HG03469 (cell line): ENCODE results near the gene PTMS.
"Not testable (repeated sequence)": the region's sequence is repeated elsewhere in the genome, so short reads cannot be mapped to it uniquely, and the experiment has no call there.

Experiments used
- ATAC-seq: cut with Tn5 transposase; IDR thresholded peaks from one replicate; pipeline ENCODE4 v1.9.1; 2021; ENCODE audit warnings: mild to moderate bottlenecking, moderate library complexity, moderate number of reproducible peaks; ENCODE audit not compliant: unreplicated experiment

The PTMS gene, protein sequence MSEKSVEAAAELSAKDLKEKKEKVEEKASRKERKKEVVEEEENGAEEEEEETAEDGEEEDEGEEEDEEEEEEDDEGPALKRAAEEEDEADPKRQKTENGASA

DNA sequence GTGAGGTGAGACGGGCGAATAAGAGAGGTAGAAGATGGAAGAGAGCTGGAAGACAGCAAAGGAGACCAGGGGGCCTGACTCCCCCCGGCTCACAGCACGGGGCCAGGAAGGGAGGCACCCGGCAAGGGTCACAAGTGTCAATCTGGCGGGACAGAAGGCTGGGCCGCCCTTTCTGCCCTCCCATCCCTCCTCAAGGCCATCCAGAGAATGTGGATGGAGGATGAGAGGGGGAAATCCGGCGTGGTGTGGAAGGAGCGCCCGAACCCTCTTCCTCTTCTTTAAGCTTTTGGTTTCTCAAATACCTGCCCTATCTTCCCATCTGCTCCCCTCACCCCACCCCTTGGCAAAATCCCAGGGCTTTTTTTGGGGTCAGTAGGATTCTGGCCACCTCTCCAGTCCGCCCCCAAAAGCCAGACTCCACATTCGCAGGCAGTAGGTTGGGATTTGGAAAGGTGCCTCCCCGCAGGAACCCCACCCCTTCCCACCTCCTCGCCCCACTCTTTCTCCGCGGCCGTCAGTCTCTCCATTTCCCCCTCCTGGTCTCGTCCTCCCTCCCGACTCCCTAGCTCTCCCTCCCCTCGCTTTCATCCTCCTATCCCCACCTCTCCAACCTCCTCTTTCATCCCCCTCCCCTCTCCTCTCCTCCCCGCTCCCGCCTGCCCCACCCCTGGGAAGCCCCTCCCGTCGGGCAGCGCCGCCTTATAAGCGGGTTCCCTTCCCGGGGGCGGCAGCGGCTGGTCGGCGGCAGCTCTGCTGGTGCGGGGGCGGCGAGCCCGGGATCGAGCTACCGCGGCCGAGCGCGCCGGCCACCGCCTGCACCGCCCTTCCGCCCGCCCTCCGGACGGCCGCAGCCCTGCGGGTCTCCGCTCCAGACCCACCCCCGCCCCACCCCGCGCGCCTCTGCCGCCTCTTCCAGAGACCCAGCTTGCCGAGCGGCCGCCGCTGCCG, at the start of gene PTMS:
TSS of gene PTMS (plus strand) at position 730 of the 948 bp plus-strand sequence. CDS start 343 bp downstream, outside the sequence.
- ATAC-seq = no peak

- ATAC-seq = no peak
Observed at GRCh38 chr12:6716874-6717437, 49.2 kb upstream of the PTMS start.

DNA sequence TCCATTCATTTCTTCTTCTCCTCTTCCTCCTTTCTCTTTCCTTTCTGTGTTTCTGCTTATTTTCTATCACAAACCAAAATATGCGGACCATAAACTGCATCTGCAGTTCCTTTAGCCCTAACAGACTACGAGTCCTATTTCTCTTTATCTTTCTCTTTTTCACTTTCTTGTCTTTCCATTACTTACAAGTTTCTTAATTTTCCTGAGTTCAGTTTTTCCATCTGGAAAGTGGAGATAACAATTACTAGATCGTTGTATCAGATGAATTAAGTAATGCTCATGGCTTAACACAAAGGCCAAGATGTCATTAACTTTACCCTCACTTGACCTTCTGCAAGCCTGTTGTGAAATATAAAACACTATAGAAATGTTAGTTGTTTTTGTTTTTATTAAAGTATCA, 43.3 kb upstream of the PTMS start:
- ATAC-seq = no peak

DNA sequence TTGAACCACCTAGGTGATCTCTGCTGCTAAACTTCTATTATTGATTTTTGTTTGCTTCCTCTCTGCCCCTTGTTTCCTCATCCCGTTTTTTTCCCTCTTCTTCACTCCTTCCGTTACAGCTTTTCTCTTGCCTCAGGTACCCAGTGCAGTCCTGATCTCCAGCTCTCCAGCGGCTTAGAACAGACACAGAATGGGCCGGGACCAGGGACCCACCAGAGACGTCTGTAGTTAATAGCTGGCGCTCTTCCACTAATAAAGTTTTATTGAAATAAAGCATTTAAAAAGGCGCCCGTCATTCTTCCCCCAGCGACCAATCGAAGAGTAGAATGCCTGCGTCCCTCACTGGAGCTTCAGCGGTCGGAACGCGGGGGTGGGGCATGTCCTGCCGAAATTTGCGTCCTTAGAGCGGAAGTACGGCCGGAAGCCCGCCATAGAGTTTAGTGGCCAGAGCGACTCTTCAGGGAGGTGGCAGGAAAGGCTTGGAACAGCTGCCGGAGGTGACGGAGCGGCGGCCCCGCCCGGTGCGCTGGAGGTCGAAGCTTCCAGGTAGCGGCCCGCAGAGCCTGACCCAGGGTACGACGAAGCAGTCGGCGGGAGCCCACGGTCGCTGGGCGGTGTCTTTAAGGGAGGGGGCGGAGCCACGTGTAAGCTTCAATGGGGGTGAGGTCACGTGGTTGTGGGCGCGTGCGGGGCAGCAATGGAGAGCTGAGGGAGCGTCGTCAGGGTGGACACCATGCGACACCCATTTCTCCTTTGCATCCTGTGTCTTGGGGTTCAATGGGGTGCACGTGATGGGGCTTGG, 42.4 kb upstream of the PTMS start, which contains the start of gene COPS7A:
TSS of gene COPS7A (plus strand) at position 440 of the 802 bp plus-strand sequence. CDS start 611 bp downstream, outside the sequence.
- ATAC-seq = peak; percentile 83

DNA sequence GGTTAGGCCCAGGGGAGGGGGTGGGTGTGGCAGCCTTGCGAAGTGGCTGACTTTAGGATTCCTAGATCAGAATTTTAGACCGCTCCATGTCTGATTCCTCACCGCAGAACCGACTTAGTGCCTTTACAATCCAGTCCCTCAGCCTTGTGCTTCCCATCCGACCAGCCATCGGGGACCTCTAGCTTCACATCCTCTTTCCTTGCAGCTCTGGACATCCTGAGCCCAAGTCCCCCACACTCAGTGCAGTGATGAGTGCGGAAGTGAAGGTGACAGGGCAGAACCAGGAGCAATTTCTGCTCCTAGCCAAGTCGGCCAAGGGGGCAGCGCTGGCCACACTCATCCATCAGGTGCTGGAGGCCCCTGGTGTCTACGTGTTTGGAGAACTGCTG, 41.8 kb upstream of the PTMS start:
- no peak for ATAC-seq

- ATAC-seq = no peak
Observed at GRCh38 chr12:6725350-6725749, 40.8 kb upstream of the PTMS start.

DNA sequence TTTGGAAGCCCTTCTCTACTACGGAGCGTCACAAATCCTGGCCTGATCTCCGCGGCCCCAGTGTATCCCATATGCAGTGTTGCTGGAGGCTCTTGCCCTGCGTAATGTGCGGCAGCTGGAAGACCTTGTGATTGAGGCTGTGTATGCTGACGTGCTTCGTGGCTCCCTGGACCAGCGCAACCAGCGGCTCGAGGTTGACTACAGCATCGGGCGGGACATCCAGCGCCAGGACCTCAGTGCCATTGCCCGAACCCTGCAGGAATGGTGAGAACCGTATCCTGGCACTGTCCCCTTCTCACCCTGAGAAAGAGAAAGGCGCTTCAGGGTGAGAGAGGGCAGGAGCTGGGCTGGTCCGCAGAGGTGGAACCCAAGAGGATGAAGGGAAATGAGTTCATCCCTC, 37.0 kb upstream of the PTMS start:
- no peak for ATAC-seq

GRCh38 chr12:6730169-6730568, 36.0 kb upstream of the PTMS start:
- no peak for ATAC-seq

DNA sequence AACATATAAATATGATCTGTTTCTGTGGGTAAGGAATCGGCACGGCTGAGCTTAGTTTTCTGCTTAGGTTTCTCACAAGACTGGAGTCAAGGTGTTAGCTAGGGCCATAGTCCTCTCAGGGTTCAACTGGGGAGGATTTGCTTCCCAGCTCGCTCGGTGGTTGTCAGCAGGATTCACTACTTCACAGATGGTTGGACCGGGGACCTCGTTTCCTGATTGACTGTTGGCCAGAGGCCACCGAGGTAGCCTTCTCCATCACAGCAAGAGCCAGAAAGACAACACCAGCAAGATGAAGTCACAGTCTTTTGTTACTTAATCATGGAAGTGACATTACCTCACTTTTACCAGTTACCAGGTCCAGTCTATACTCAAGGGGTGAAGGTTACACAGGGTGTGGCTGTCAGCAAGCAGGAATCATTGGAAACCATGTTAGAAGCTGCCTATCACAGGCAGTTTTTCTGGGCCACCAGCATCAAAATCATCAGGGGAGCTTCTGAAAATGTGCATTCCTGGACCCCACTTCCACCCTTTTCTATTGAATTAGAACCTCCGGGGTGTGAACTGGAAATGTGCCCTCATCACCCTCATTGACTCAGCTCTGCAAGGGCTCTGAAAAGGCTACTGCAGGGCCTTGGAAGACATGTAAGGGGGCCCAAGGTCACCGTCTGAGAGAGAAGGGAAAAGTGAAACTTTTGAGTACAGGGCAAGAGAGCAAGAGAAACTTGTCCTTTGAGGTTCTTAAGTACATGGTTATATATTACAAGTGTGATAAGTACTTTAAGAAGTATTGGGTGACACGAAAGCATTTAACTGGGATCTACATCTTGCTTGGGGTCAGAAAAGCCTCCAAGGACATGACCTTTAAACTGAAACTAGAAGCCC, 31.4 kb upstream of the PTMS start:
- ATAC-seq = no peak

GRCh38 chr12:6735448-6736191, 30.5 kb upstream of the PTMS start:
- ATAC-seq = no peak

DNA sequence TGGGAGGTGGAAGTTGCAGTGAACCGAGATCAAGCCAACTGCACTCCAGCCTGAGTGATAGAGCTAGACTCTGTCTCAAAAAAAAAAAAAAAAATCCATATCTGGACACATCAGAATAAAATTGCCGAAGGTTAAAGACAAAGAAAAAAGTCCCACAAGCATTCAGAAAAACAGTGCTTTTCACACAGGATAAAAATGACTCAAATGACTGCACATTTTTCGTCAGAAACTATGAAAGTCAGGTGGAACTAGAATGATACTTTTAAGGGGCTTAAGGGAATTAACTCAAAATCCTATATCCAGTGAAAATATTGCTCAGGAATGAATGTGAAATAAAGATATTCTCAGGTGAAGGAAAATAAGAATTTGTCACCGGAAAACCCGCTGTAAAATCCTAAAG, 29.4 kb upstream of the PTMS start:
- ATAC-seq = no peak

GRCh38 chr12:6742080-6742479, 24.1 kb upstream of the PTMS start:
- not testable (repeated sequence) for ATAC-seq

DNA sequence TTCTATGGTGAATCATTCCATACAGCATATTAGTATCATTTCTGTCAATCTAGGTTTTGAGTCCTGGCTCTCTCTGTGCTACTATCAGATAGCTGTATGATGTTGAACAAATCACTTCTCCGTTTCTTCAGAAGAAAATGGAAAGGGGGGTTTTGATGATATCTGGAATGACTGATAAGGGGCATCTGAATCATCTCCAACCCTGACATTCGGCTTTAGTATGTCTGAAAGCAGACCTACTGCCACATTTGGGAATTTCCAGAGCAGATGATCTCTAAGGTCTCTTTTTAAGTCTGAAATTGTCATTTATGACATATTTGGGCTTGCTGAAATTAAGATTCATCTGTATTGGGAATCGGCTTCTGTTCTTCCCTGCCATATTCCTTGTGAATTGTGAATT, 23.3 kb upstream of the PTMS start:
- no peak for ATAC-seq

DNA sequence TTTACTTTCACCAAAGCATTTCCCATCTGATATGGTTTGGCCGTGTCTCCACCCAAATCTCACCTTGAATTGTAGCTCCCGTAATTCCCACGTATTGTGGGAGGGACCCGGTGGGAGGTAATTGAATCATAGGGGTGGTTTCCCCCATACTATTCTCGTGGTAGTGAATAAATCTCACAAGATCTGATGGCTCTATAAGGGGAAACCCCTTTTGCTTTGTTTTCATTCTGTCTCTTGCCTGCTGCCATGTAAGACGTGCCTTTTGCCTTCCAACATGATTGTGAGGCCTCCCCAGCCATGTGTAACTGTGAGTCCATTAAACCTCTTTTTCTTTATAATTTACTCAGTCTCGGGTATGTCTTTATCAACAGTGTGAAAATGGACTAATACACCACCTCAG, 22.9 kb upstream of the PTMS start:
- not testable (repeated sequence) for ATAC-seq

DNA sequence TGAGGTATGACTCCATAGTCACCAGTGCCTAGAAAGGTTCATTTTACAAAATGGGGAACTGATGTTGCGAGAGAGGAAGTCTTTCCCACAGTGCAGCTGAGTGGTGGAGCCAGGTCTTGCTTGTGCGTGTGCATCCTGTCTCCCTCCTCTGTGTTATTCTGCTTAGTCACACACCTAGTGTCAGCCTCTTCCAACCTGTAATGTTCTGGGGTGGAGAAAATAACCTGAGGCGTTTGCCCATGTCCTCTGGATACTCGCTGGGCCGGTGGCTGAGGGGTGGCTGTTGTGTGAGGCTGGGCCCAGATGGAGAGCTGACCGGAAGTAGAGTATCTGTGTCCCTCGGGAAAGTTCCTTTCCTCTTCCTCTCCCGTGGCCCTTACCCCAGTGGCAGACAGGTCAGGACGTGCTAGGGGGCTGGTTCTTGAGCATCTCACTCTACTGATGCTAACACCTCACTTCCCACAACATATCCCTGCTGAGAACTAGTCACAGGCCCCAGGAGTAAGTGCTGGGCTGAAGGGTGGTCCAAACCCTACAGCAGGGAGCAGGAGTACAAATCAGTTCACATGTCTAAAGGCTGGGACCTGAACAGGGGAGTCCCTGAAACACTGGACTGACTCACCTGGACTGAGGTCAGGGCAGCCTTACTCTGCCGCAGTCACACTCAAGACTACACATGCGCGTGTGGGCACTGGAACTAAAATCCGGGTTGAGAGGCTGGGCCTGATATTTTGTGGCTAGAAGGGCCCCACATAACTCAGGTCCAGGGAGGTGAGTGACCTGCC, 20.2 kb upstream of the PTMS start:
- no peak for ATAC-seq

DNA sequence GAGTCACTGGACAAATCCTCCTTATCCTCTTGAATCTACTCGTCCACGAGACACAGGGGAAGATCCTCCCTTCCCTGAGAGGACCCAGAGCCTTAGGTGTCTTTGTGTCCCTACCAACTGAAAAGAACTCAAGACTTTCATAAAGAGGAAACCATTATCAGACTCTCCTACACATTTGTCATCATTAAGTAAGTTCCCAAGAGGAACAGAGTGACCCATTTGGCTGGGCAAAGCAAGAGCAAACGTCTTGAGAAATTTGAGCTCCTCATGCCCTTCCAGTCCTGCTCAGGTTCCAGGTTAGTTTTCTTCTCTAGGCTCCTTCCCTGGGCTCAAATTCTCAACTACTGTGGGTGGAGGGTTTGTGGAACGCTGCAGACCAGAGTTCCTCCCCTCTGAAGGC, 18.9 kb upstream of the PTMS start:
- no peak for ATAC-seq

DNA sequence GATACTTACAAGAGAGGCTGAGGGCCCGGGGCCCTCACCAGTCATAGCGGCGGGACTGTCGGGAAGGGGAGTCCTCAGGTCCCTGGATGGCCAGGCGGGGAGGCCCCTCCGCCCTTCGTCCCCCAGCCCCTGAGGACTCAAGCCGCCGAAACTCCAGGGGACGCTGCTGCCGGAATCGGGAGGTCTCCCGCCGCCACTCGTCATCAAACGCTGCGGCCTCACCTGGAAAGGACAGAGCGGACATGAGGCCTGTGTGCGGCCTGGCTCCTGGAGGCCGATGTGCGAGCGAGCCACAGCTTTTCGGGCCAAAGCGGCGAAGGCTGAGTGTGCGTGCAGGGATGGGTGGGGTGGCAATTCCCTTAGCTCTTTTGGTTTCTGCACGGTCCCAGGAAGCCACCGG, 17.4 kb upstream of the PTMS start:
- no peak for ATAC-seq

GRCh38 chr12:6750506-6750905, 15.7 kb upstream of the PTMS start:
- no peak for ATAC-seq

DNA sequence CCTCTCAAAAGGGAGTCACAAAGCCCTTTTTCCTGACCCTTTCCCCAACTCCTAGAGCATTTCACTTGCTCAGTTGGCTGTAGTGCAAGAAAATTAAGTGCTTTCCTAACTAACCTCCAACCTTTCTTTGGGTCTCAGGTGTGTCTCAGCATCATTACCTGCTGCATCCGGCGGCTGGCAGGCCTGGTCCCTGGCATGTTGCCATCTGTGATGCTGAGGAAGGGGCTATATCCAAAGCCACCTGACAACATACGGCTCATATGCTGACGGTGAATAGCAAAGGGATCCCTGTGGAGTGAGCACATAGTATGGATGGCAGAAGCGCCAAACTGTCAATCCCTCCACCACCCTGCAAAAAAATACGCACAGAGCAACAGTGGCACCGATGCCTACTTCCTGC, 14.4 kb upstream of the PTMS start:
- ATAC-seq = no peak
